Prostate gland (tissue), 1 donor: ENCODE data around the gene SYNPR.

Experiments
- POLR2A ChIP-seq: fragments of 450-650 bp; IDR thresholded peaks from one replicate; pipeline ENCODE4 v1.6.1; 2016; ENCODE audit warnings: antibody characterized with exemption, mild to moderate bottlenecking
- POLR2AphosphoS5 ChIP-seq: sonication (generic); formaldehyde crosslinking; IDR thresholded peaks from one replicate; pipeline ENCODE4 v1.6.1; 2017; ENCODE audit warnings: antibody characterized with exemption

DNA sequence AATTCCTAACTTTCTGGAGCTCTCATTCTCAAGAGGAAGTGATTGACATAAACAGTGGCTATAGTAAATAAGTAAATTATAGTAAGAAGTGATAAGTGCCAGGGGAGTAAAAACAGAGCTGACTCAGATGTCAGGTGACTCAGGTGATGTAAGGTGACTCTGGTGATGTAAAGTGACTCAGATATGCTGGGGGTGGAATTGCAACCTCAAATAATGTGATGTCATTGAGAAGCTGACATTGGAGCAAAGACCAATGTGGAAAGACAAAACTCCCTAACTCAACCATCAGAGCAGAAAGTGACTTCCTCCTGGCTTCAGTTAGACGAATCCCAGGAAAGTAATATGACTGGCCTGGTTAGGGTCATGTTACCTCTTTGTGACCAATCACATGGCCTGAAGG is 230.2 kb downstream of the SYNPR start:
- no peak for TF ChIP-seq POLR2AphosphoS5
- TF ChIP-seq POLR2A, result no peak
